LNCaP clone FGC (cell line): ENCODE data around the gene TIPIN.

Source experiments
- DNase-seq: peaks from one replicate; pipeline ENCODE4 v3.0.0-alpha.2; 2011; ENCODE audit warnings: low read depth
- H3K4me3 ChIP-seq: 2 replicates; pipeline ENCODE4 v1.5.1; 2011; ENCODE audit warnings: mild to moderate bottlenecking, low read depth, low read length, control low read depth
- CTCF ChIP-seq: IDR thresholded peaks from 2 replicates; pipeline ENCODE4 v1.5.1; 2012; ENCODE audit warnings: mild to moderate bottlenecking; ENCODE audit not compliant: control insufficient read depth, insufficient read depth; ENCODE audit errors: extremely low read depth

The TIPIN gene

GRCh38 chr15:66287461-66288057, 68.9 kb downstream of the TIPIN start:
- peak; percentile 48 for TF ChIP-seq CTCF
- H3K4me3 ChIP-seq, result no peak overlapping the region
- DNase-seq, result no peak
